ENCODE measurements around the gene CAMSAP1.

CAMSAP1 gene

DNA sequence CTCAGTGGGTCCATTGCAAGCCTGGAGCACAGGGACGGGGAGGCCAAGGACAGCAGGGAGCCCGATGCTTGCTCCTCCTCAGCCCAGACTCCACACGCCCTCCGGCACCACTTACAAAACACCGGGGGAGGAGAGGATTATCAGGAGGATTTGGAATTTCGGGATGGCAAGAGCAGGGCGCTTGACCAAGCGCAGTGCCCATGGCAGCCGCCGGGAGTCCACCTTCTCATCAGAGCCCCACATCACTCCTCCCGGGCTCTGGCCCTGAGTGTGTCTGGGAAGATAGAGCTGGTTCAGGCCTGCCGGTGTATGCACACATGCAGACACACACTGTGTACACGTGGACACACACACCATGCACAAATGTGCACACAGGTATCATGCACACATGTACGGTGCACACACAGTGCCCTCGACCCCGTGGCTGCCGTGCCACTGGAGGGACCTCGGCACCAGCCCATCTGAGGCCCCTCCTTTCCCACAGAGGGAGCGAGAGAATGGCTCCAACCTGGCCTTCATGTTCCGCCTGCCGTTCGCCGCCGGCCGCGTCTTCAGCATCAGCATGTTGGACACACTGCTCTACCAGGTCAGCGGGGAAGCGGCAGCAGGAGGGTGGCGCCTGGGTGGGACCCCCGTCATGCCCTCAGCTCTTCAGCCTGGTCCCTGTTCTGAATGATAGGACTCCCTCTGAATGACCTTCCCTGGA lies 123.7 kb downstream of the CAMSAP1 start:
- Mint-ChIP-seq H3K9me3 (no peaks in the 10 kb centered on the region), H3K4me1 (no peaks in the 10 kb centered on the region), H3K27me3 (ENCODE audit: low read depth) (peaks cover 8% of the 10 kb centered on the region), H3K27ac (no peak overlapping the region), H3K4me3 (no peak overlapping the region), H3K36me3 (ENCODE audit: low read depth) (no peaks in the 10 kb centered on the region)
- TF ChIP-seq, protein P1, sequence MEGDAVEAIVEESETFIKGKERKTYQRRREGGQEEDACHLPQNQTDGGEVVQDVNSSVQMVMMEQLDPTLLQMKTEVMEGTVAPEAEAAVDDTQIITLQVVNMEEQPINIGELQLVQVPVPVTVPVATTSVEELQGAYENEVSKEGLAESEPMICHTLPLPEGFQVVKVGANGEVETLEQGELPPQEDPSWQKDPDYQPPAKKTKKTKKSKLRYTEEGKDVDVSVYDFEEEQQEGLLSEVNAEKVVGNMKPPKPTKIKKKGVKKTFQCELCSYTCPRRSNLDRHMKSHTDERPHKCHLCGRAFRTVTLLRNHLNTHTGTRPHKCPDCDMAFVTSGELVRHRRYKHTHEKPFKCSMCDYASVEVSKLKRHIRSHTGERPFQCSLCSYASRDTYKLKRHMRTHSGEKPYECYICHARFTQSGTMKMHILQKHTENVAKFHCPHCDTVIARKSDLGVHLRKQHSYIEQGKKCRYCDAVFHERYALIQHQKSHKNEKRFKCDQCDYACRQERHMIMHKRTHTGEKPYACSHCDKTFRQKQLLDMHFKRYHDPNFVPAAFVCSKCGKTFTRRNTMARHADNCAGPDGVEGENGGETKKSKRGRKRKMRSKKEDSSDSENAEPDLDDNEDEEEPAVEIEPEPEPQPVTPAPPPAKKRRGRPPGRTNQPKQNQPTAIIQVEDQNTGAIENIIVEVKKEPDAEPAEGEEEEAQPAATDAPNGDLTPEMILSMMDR (IDR thresholded peaks at IDR 0.05; ENCODE audit: unreplicated experiment in 3 of 3), result no peak

DNA sequence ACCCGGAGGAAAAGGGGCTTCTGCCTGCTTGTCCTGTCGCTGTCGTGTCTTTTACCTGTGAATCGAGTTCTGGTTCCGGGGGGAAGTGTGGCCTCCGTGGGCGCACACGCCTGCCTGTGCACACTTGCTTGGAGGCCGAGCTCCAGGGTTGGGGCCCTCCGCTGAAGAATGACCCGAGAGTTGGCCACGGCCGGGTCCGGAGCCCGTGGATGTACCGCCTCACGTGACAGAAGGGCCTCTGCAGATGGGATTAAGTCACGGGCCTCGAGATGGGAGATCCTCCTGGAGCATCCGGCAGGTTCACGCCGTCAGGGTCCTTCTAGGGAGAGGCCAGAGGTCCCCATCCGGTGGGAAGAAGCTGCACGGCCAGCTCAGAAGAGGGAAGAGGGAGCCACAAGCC lies 124.4 kb downstream of the CAMSAP1 start:
- Mint-ChIP-seq H3K4me1 (no peaks in the 10 kb centered on the region), H3K27me3 (ENCODE audit: low read depth) (peaks cover 8% of the 10 kb centered on the region), H3K9me3 (no peaks in the 10 kb centered on the region), H3K4me3 (no peak overlapping the region), H3K27ac (no peak overlapping the region), H3K36me3 (ENCODE audit: low read depth) (no peaks in the 10 kb centered on the region)
- TF ChIP-seq, protein P1 (IDR thresholded peaks at IDR 0.05; ENCODE audit: unreplicated experiment in 3 of 3), result no peak

DNA sequence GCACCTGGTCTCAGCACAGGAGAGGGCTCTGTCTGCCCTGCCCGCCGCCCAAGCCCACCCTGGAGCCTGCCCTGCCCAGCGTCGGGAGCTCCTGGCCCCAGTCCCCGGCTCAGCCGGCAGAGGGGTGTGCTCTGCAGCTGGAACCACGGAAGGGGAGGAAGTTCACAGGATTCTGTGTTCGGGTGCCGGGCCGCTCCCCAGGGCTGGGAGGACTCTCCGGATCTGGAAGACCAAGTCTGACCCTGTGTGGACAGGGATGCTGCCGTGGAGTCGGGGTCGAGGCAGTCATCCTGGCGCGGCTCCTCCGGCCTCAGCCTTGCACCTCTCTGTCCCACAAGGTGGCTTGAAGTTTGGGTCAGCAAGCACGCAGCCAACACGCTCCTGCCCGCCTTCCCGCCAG lies 126.7 kb downstream of the CAMSAP1 start:
- Mint-ChIP-seq H3K27me3 (ENCODE audit: low read depth) (peaks cover 8% of the 10 kb centered on the region), H3K4me1 (no peaks in the 10 kb centered on the region), H3K27ac (no peak overlapping the region), H3K36me3 (ENCODE audit: low read depth) (no peaks in the 10 kb centered on the region), H3K4me3 (no peak overlapping the region), H3K9me3 (no peaks in the 10 kb centered on the region)
- TF ChIP-seq, protein P1 (IDR thresholded peaks at IDR 0.05; ENCODE audit: unreplicated experiment in 3 of 3), result no peak

DNA sequence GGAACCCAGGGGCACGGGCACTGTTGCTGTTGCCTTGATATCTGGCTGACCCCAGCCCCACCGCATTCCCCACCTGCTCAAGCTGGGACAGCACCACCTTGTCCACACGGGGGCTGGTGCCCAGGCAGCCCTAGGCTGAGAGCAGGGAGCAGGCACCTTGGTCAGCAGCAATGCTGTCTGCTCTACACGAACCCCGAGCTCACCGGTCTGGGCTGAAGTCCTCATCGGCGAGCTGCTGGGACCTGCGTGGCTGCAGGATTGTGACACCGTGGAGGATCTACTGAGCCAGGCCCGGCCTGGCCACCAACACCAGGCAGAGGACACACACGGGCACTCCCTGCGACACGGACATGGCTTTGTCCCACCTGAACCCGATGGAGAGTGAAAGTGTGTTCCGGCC lies 127.3 kb downstream of the CAMSAP1 start:
- TF ChIP-seq, protein P1 (IDR thresholded peaks at IDR 0.05; ENCODE audit: unreplicated experiment in 3 of 3), result no peak
- H3K4me3 Mint-ChIP-seq, result no peak overlapping the region
- H3K9me3 Mint-ChIP-seq, result no peaks in the 10 kb centered on the region
- H3K27ac Mint-ChIP-seq, result no peak overlapping the region
- H3K36me3 Mint-ChIP-seq (ENCODE audit: low read depth), result no peaks in the 10 kb centered on the region
- peaks cover 8% of the 10 kb centered on the region for H3K27me3 Mint-ChIP-seq (ENCODE audit: low read depth)
- H3K4me1 Mint-ChIP-seq, result no peaks in the 10 kb centered on the region

DNA sequence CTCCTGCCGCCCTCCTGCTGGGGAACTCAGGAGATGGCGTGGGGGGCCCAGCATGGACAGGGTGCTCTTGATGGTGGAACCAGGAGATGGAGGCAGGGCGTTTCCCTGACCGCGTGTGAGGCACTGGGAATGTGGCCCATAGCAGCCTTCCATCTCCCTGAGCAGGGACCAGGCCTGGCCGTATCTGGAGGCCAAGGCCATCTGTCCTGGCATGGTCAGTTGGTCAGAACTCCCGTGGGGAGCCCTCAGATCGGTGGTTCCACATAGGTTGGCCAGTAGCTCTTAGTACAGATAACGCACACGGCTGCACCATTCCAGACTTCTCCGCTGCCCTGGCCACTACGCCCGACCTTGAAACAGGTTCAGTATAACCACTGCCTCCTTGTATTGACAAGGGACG lies 127.8 kb downstream of the CAMSAP1 start:
- TF ChIP-seq, protein P1 (IDR thresholded peaks at IDR 0.05; ENCODE audit: unreplicated experiment in 3 of 3), result no peak
- no peaks in the 10 kb centered on the region for H3K4me1 Mint-ChIP-seq
- peaks cover 8% of the 10 kb centered on the region for H3K27me3 Mint-ChIP-seq (ENCODE audit: low read depth)
- H3K36me3 Mint-ChIP-seq (ENCODE audit: low read depth), result no peaks in the 10 kb centered on the region
- H3K4me3 Mint-ChIP-seq, result no peak overlapping the region
- H3K27ac Mint-ChIP-seq, result no peak overlapping the region
- H3K9me3 Mint-ChIP-seq, result no peaks in the 10 kb centered on the region

DNA sequence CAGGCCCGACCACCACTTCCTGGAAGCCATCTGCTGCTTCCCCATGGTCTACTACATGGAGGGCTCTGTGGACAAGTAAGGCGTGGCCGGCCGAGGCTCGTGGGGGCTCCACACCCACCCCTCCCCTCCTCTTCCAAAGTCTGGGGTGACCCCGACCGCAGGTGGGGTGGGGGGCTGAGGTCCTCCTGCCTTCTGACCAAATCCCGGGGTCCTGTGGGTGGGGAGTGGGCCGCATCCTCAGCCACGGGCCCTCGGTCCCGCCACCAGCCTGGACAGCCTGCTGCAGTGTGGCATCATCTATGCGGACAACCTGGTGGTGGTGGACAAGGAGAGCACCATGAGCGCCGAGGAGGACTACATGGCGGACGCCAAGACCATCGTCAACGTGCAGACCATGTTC lies 128.9 kb downstream of the CAMSAP1 start:
- Mint-ChIP-seq H3K4me1 (no peaks in the 10 kb centered on the region), H3K27me3 (ENCODE audit: low read depth) (peaks cover 8% of the 10 kb centered on the region), H3K36me3 (ENCODE audit: low read depth) (no peaks in the 10 kb centered on the region), H3K9me3 (no peaks in the 10 kb centered on the region), H3K4me3 (no peak overlapping the region), H3K27ac (no peak overlapping the region)
- TF ChIP-seq, protein P1 (IDR thresholded peaks at IDR 0.05; ENCODE audit: unreplicated experiment in 3 of 3), result no peak
